H1 (cell line): ENCODE results near the gene NME4. TPM values are rescaled to one million over a fixed set of nuclear protein-coding genes. Genes with fewer than 3 reads are reported as not detected.

Source experiments
- CTCF ChIA-PET: fragments of 300-600 bp; sonication (Branson Sonifier 250); formaldehyde crosslinking; loops from one replicate; lab custom pipeline; 2021; ENCODE audit not compliant: partially characterized antibody; lab: Charles Lee
- POLR2A ChIA-PET: fragments of 300-600 bp; sonication (Branson Sonifier 250); formaldehyde crosslinking; loops from one replicate; lab custom pipeline; 2021; ENCODE audit warnings: inconsistent platforms; ENCODE audit not compliant: partially characterized antibody; lab: Charles Lee
- DNase-seq, 2 experiments: peaks; one replicate each; pipeline versions ENCODE4 v3.0.0 to v3.0.0-alpha.2; 2010 to 2022; ENCODE audit warnings: low spot score in 2 of 2, low read depth in 1 of 2, mixed read lengths in 1 of 2
- FAIRE-seq: peaks from 2 replicates; lab custom pipeline; 2011; peaks lifted over from hg19 to GRCh38; lab: Jason Lieb, UNC
- H2AFZ ChIP-seq: 2 replicates; pipeline ENCODE4 v1.8.1; 2012; ENCODE audit warnings: low read length, inconsistent platforms
- H2AK5ac ChIP-seq: 2 replicates; pipeline ENCODE4 v1.6.1; 2013; ENCODE audit warnings: low read depth, low read length
- H2BK120ac ChIP-seq: replicated peaks from 2 replicates; pipeline ENCODE3; 2013; ENCODE audit warnings: low read depth, low read length, inconsistent platforms
- H2BK12ac ChIP-seq: 2 replicates; pipeline ENCODE4 v1.6.1; 2013; ENCODE audit warnings: low read depth, low read length
- H2BK15ac ChIP-seq: 2 replicates; pipeline ENCODE4 v1.6.1; 2013; ENCODE audit warnings: low read length
- H2BK20ac ChIP-seq: 2 replicates; pipeline ENCODE4 v1.6.1; 2013; ENCODE audit warnings: low read length
- H2BK5ac ChIP-seq: 2 replicates; pipeline ENCODE4 v1.6.1; 2013; ENCODE audit warnings: low read depth, low read length
- H3K14ac ChIP-seq: 2 replicates; pipeline ENCODE4 v1.6.1; 2013; ENCODE audit warnings: inconsistent platforms; ENCODE audit not compliant: insufficient read length
- H3K18ac ChIP-seq: 2 replicates; pipeline ENCODE4 v1.6.1; 2013; ENCODE audit warnings: low read length; ENCODE audit errors: extremely low read depth
- H3K23ac ChIP-seq: 2 replicates; pipeline ENCODE4 v1.6.1; 2013; ENCODE audit warnings: inconsistent platforms; ENCODE audit not compliant: insufficient read length
- H3K23me2 ChIP-seq: 2 replicates; pipeline ENCODE4 v1.6.1; 2013; ENCODE audit warnings: low read depth, low read length
- H3K27ac ChIP-seq: 2 replicates; pipeline ENCODE4 v1.6.1; 2011; ENCODE audit warnings: low read depth, low read length, inconsistent platforms
- H3K27me3 ChIP-seq, 4 experiments: replicated peaks in 1 of 4; 1 replicate in 1 of 4; 2 replicates in 3 of 4; pipeline versions ENCODE4 v1.6.1 to v1.8.1; 2011 to 2013; ENCODE audit warnings: low read length in 3 of 4, mild to moderate bottlenecking in 3 of 4, inconsistent platforms in 2 of 4, mixed read lengths in 2 of 4, moderate library complexity in 1 of 4; ENCODE audit not compliant: control insufficient read depth in 3 of 4, insufficient read depth in 3 of 4; ENCODE audit errors: extremely low read depth in 1 of 4
- H3K36me3 ChIP-seq, 4 experiments: 2 replicates each; pipeline versions ENCODE4 v1.6.1 to v1.8.1; 2011 to 2013; ENCODE audit warnings: mild to moderate bottlenecking in 4 of 4, low read length in 3 of 4, moderate library complexity in 2 of 4, control low read depth in 1 of 4, inconsistent platforms in 1 of 4; ENCODE audit not compliant: insufficient read depth in 4 of 4, control insufficient read depth in 2 of 4
- H3K4ac ChIP-seq: replicated peaks from 2 replicates; pipeline ENCODE3; 2013; ENCODE audit warnings: low read length, low read depth, mixed read lengths, inconsistent platforms; ENCODE audit not compliant: insufficient read length
- H3K4me1 ChIP-seq, 4 experiments: replicated peaks in 1 of 4; 1 replicate in 1 of 4; 2 replicates in 3 of 4; pipeline versions ENCODE4 v1.6.1 to v1.8.1; 2011 to 2013; ENCODE audit warnings: low read length in 3 of 4, inconsistent platforms in 2 of 4, mixed read lengths in 1 of 4; ENCODE audit not compliant: insufficient read depth in 4 of 4, control insufficient read depth in 3 of 4
- H3K4me2 ChIP-seq, 2 experiments: 2 replicates each; pipeline versions ENCODE4 v1.6.1 to v1.8.1; 2011 to 2013; ENCODE audit warnings: low read depth in 2 of 2, low read length in 2 of 2, control low read depth in 1 of 2, inconsistent platforms in 1 of 2, mild to moderate bottlenecking in 1 of 2; ENCODE audit not compliant: insufficient read depth in 1 of 2
- H3K4me3 ChIP-seq, 4 experiments: fragments of 200-600, 300-600 bp in 1 of 4; sonication (generic), shearing (Covaris generic), sonication (Bioruptor Twin) in 1 of 4; 2 replicates each; pipeline versions ENCODE4 v1.5.1 to v1.8.1; 2011 to 2016; ENCODE audit warnings: low read length in 4 of 4, low read depth in 3 of 4, control low read depth in 2 of 4, inconsistent platforms in 2 of 4, mild to moderate bottlenecking in 2 of 4, mixed read lengths in 1 of 4, moderate library complexity in 1 of 4; ENCODE audit not compliant: insufficient read depth in 2 of 4; ENCODE audit errors: extremely low read depth in 1 of 4
- H3K56ac ChIP-seq: replicated peaks from 2 replicates; pipeline ENCODE3; 2013; ENCODE audit warnings: low read depth, mild to moderate bottlenecking, mixed read lengths, low read length, inconsistent platforms; ENCODE audit not compliant: insufficient read length
- H3K79me1 ChIP-seq: 2 replicates; pipeline ENCODE4 v1.6.1; 2013; ENCODE audit warnings: low read depth, low read length, control low read depth
- H3K79me2 ChIP-seq, 2 experiments: 2 replicates each; pipeline versions ENCODE4 v1.6.1 to v1.8.1; 2012 to 2013; ENCODE audit warnings: low read length in 2 of 2, mild to moderate bottlenecking in 2 of 2, inconsistent platforms in 1 of 2; ENCODE audit not compliant: insufficient read depth in 2 of 2, control insufficient read depth in 1 of 2
- H3K9ac ChIP-seq, 4 experiments: replicated peaks in 1 of 4; 1 replicate in 1 of 4; 2 replicates in 3 of 4; pipeline versions ENCODE4 v1.6.1 to v1.8.1; 2011 to 2013; ENCODE audit warnings: low read depth in 3 of 4, low read length in 3 of 4, control low read depth in 2 of 4, mild to moderate bottlenecking in 2 of 4, moderate library complexity in 2 of 4, inconsistent platforms in 1 of 4; ENCODE audit errors: extremely low read depth in 1 of 4
- H3K9me3 ChIP-seq, 2 experiments: 2 replicates each; pipeline versions ENCODE4 v1.6.1 to v1.8.1; 2012 to 2013; ENCODE audit warnings: mild to moderate bottlenecking in 2 of 2, moderate library complexity in 2 of 2, control low read depth in 1 of 2, inconsistent platforms in 1 of 2, low read depth in 1 of 2, low read length in 1 of 2, mixed read lengths in 1 of 2; ENCODE audit not compliant: insufficient read depth in 2 of 2
- H4K20me1 ChIP-seq, 2 experiments: replicated peaks in 1 of 2; 2 replicates each; pipeline versions ENCODE3 to v1.8.1; 2011 to 2013; ENCODE audit warnings: inconsistent platforms in 2 of 2, low read length in 2 of 2, mild to moderate bottlenecking in 1 of 2; ENCODE audit not compliant: insufficient read depth in 2 of 2, control insufficient read depth in 1 of 2
- H4K5ac ChIP-seq: 2 replicates; pipeline ENCODE4 v1.6.1; 2013; ENCODE audit warnings: low read length, low read depth, mixed read lengths, inconsistent platforms; ENCODE audit not compliant: insufficient read length
- H4K8ac ChIP-seq: 2 replicates; pipeline ENCODE4 v1.8.0; 2013; ENCODE audit warnings: mild to moderate bottlenecking, moderate library complexity, low read length, inconsistent platforms; ENCODE audit not compliant: insufficient read depth; ENCODE audit errors: extremely low read depth
- H4K91ac ChIP-seq: replicated peaks from 2 replicates; pipeline ENCODE3; 2013; ENCODE audit warnings: low read length, mixed read lengths, inconsistent platforms; ENCODE audit not compliant: insufficient read length
- ASH2L ChIP-seq: fragments of 200-600, 300-600 bp; sonication (generic); IDR thresholded peaks from one replicate; pipeline ENCODE4 v1.7.1; 2017; ENCODE audit warnings: low read length
- BACH1 ChIP-seq: IDR thresholded peaks from 2 replicates; pipeline ENCODE4 v1.6.1; 2012; ENCODE audit warnings: low read length, improper control_type of control experiment
- GABPA ChIP-seq: IDR thresholded peaks from 2 replicates; pipeline ENCODE4 v1.6.1; 2011; ENCODE audit warnings: mild to moderate bottlenecking, low read length, moderate library complexity, borderline replicate concordance; ENCODE audit not compliant: insufficient read depth
- KDM1A ChIP-seq: fragments of 200-600, 300-600 bp; sonication (generic); IDR thresholded peaks from 2 replicates; pipeline ENCODE4 v1.7.1; 2016; ENCODE audit warnings: mild to moderate bottlenecking, low read length, borderline replicate concordance
- NRF1 ChIP-seq: IDR thresholded peaks from 2 replicates; pipeline ENCODE4 v1.6.1; 2011; ENCODE audit warnings: mild to moderate bottlenecking, low read depth, low read length, improper control_type of control experiment
- RNF2 ChIP-seq: fragments of 200-900, 300-1000 bp; sonication (generic); IDR thresholded peaks from 2 replicates; pipeline ENCODE4 v1.7.1; 2016; ENCODE audit warnings: borderline replicate concordance, low read depth, mild to moderate bottlenecking, antibody characterized with exemption, low read length; ENCODE audit not compliant: poor library complexity, severe bottlenecking; ENCODE audit errors: missing control alignments
- SAP30 ChIP-seq: fragments of 300-600 bp; sonication (generic); IDR thresholded peaks from 2 replicates; pipeline ENCODE4 v1.7.1; 2012; ENCODE audit warnings: low read length, moderate library complexity, mild to moderate bottlenecking, inconsistent platforms; ENCODE audit not compliant: insufficient read depth, insufficient replicate concordance
- SP2 ChIP-seq: IDR thresholded peaks from 2 replicates; pipeline ENCODE4 v1.6.1; 2012; ENCODE audit warnings: mild to moderate bottlenecking, low read length, inconsistent platforms
- SUZ12 ChIP-seq: fragments of 200-600 bp; sonication (generic); IDR thresholded peaks from 2 replicates; pipeline ENCODE4 v1.6.1; 2012; ENCODE audit warnings: mild to moderate bottlenecking, inconsistent platforms, low read length, moderate library complexity, mixed read lengths
- TAF1 ChIP-seq: IDR thresholded peaks from 2 replicates; pipeline ENCODE4 v1.6.1; 2011; ENCODE audit warnings: mild to moderate bottlenecking, low read depth, low read length
- TBP ChIP-seq: IDR thresholded peaks from 2 replicates; pipeline ENCODE4 v1.6.1; 2011; ENCODE audit warnings: low read depth, low read length, improper control_type of control experiment
- TCF12 ChIP-seq: IDR thresholded peaks from 2 replicates; pipeline ENCODE4 v1.6.1; 2011; ENCODE audit warnings: low read depth, mild to moderate bottlenecking, low read length
- YY1 ChIP-seq: IDR thresholded peaks from 2 replicates; pipeline ENCODE4 v1.6.1; 2011; ENCODE audit warnings: low read depth, mild to moderate bottlenecking, low read length
- WGBS, 2 experiments: shearing (Covaris generic) in 1 of 2; methylation state at CpG; one replicate each; pipeline versions ENCODE4 v1.1.6 to v1.1.7; 2013 to 2015; ENCODE audit warnings: low lambda C conversion rate in 2 of 2, mixed read lengths in 2 of 2, inconsistent platforms in 1 of 2, low coverage in 1 of 2, missing lambda C conversion rate in 1 of 2; ENCODE audit not compliant: insufficient replicate concordance in 2 of 2, insufficient coverage in 1 of 2, insufficient read length in 1 of 2; ENCODE audit errors: extremely low coverage in 1 of 2, missing lambda C conversion rate in 1 of 2; 5-methylcytosine and 5-hydroxymethylcytosine counted together
- polyA plus RNA-seq, 7 experiments: library from polyadenylated mRNA; depleted of rRNA in 3 of 7; stranded (reverse) in 5 of 7; unstranded in 2 of 7; fragments of >200 nt in 5 of 7; fragments of 200-250 nt in 2 of 7; gene quantifications; 1 replicate in 5 of 7; 2 replicates in 1 of 7; 4 replicates in 1 of 7; pipeline versions ENCODE4 v1.2.1 to v1.2.3, GENCODE V29; 2011 to 2013; ENCODE audit warnings: missing spikeins in 2 of 7, mixed read lengths in 2 of 7
- total RNA-seq: library from RNA; stranded (reverse); fragmentation: NEBNext Ultra II Directional; extraction: Animal tissue kit (Norgen Biotek cat#: 25700); gene quantifications from 2 replicates; pipeline ENCODE4 v1.2.1, GENCODE V29; 2021

NME4 gene
- total and polyA plus RNA-seq, 2 of the 8 experiments (the other 6 are each of a cell fraction or from before 2014, with no cell fraction given) = 408 to 863 TPM

DNA sequence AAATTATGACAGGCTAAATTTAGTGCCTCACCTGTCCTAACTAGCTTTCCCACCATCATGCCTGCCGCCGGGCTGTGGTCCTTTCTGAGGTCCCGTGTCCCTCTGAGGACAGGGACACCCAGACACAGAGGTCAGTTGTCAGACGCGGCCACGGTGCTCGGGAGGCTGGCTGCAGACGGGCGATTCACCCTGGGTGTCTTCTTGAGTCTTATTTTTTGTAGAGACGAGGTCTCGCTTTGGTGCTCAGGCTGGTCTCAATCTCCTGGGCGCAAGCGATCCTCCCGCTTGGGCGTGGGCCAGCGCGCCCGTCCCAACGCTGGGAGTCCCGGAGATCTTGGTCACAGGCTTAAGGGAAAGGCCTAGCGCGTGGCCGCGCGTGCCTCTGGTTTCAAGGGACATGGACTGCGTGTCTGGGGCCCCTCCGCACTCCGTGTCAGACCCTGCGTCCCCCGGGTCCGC lies 27.7 kb downstream of the NME4 start:
- no peak overlapping the region for H3K9ac ChIP-seq
- H3K9me3 ChIP-seq = no peaks in the 10 kb centered on the region
- peak overlapping the region; percentile 86 to 99 for H3K4me2 ChIP-seq
- H2AK5ac ChIP-seq = no peak overlapping the region
- H3K27ac ChIP-seq = no peak overlapping the region
- H3K27me3 ChIP-seq = peaks cover 11 to 33% (median 24%) of the 10 kb centered on the region in 4 experiments
- peak overlapping the region; percentile 95; the same call in 1 of the 2 replicates for H2AFZ ChIP-seq
- no peak overlapping the region for H3K23ac ChIP-seq
- ChIA-PET CTCF (interaction anchor here (1.4 to 2.9 kb wide), 5 partner anchors 10 to 71 kb away, joined by 3 to 9 read pairs (median 4); no protein-coding TSS in a partner anchor), POLR2A (interaction anchor here (0.7 to 2.3 kb wide), 11 partner anchors 13 to 206 kb away, joined by 3 to 8 read pairs (median 4); partner anchors contain the start of genes DECR2, MRPL28 and WFIKKN1)
- no peak overlapping the region for H4K5ac ChIP-seq
- no peak overlapping the region for H2BK20ac ChIP-seq
- H2BK120ac ChIP-seq = no peak overlapping the region
- H4K20me1 ChIP-seq = peaks cover 4 to 15% of the 10 kb centered on the region in 2 experiments
- H3K36me3 ChIP-seq = no peaks in the 10 kb centered on the region
- H3K23me2 ChIP-seq = peaks cover 13% of the 10 kb centered on the region; the same call in 1 of the 2 replicates
- 27% methylated on average over 25 of the region's 31 CpGs; no CpG with 5 or more reads in 1 of the 2 experiments for WGBS, 2 experiments
- 0 out of 2 replicates have a peak overlapping the region, but pooled peaks have one; percentile 39 for H2BK12ac ChIP-seq
- no peak overlapping the region for H2BK15ac ChIP-seq
- H2BK5ac ChIP-seq = no peak overlapping the region
- peak overlapping the region; percentile 60 to 74 (median 68) for H3K4me3 ChIP-seq
- H4K91ac ChIP-seq = no peak overlapping the region
- H3K4ac ChIP-seq = no peak overlapping the region
- peak in 1 of 2 experiments; percentile 78 for DNase-seq
- no peak overlapping the region for H4K8ac ChIP-seq
- H3K4me1 ChIP-seq = peaks cover 0 to 15% (median 7%) of the 10 kb centered on the region in 4 experiments; a peak in 4 of 7 replicates
- H3K56ac ChIP-seq = no peak overlapping the region
- peaks cover 0 to 25% of the 10 kb centered on the region in 2 experiments; a peak in 2 of 4 replicates for H3K79me2 ChIP-seq
- H3K18ac ChIP-seq = no peak overlapping the region
- H3K79me1 ChIP-seq = peaks cover 2% of the 10 kb centered on the region; the same call in 1 of the 2 replicates
- H3K14ac ChIP-seq = no peak overlapping the region
- no peak for FAIRE-seq
- TF ChIP-seq TCF12 (no peak), KDM1A (no peak), NRF1 (no peak), RNF2 (peak; percentile 60), BACH1 (no peak), TAF1 (no peak), SAP30 (no peak), YY1 (no peak), TBP (no peak), SUZ12 (peak; percentile 85), SP2 (no peak), GABPA (no peak), ASH2L (no peak)
